SW 1271 (cell line): ENCODE results near the gene MYO3B.
"Not testable (repeated sequence)": the region's sequence is repeated elsewhere in the genome, so short reads cannot be mapped to it uniquely, and the experiment has no call there.

Source experiments
- DNase-seq, 2 experiments: peaks; one replicate each; lab custom pipeline; 2025; lab: John Stamatoyannopoulos, UW

MYO3B gene

DNA sequence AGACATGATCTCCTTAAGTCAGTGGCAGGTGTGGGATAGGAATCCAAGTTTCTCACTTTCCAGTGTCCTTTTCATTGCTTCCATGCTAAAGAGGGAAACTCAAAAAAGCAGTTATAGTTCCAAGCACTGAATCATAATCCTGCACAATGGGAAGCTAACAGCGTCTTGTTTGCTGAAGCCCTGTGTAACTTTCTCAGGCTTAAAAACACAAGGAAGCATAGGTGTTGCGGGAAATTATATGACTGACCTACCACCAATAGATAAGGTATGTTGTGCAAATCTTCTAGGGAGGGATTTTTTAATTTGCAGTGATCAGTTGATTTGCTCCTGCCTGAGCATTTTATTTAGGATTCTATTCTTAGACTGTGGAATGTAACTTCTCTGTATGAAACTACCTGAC is 250.9 kb downstream of the MYO3B start:
- no peak for DNase-seq

DNA sequence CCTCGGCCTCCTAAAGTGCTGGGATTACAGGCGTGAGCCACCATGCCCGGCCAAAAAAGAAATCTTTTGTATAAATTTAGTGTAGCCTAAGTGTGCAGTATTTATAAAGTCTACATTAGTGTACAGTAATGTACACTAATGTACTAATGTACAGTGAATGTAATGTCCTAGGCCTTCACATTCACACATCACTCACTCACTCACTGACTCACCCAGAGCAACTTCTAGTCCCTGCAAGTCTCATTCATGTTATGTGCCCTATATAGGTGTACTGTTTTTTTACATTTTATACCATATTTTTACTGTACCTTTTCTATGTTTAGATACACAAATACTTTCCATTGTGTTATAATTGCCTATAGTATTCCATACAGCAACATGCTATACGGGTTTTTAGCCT is 254.9 kb downstream of the MYO3B start:
- no peak for DNase-seq

DNA sequence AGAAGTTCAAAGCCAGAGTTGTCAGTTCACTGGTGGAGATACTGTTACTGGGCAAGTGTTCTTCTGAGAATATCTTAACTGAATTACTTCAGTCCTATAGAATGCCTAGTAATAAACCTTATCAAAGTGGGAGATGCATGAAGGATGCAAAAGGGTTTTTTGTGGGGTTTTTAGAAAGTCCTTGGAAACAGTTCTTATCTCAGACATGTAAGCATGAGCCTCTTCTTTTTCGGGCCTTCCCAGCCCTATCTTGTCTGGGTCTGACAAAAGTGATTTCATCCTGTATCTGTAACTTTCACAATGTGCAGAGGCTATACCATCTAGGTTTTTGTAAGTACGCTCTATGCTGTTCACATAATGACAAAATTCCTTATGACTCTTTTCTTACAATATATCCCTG is 255.5 kb downstream of the MYO3B start:
- DNase-seq: no peak

DNA sequence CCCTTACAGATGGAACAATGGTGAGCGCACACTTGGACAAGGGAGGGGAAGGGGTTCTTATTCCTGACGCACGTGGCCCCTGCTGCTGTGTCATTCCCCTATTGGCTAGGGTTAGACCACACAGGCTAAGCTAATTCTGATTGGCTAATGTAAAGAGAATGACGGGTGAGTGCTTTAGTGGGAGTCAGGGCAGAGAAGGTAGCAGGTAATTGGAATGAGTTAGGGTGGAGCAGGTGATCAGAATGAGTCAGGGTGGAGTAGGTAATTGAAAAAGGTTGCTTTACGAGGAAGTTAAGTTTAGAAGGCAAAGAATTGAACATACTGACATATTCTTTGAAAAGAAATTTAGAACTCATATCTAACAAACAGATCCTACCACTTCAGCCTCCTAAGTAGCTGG is 256.4 kb downstream of the MYO3B start:
- not testable (repeated sequence) for DNase-seq

DNA sequence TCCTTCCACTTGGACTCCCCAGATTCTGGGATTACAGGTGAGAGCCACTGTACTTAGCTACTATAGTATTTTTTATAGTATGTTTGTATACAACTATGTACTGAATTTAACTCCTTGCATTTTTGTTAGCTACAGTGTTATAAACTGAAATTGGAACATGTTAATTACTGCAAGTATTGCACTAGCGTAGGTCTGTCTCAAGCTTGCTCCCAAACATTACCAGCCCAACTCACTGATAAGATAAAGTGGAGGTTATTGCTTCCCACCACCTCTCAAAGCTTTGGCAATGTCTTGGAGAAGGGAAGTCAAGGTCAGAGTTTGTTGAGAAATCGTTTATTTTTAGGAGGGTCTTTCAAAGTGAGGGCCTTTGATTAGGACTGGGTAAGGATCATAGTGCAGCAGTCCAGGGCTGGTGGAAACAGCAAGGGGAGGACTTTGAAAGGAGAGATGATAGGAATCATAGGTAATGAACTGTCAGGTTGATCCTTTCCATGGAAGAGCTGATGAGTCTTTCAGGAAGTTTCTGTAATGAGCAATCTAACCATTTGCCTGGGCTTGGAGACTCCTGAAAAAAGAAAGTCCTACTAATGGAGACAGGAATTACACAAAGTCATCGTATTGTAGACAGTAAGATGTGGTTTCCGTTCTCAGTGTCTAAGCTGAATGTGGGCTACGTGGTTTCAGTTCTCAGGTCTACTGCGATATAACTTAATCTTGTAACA is 257.1 kb downstream of the MYO3B start:
- no peak for DNase-seq

DNA sequence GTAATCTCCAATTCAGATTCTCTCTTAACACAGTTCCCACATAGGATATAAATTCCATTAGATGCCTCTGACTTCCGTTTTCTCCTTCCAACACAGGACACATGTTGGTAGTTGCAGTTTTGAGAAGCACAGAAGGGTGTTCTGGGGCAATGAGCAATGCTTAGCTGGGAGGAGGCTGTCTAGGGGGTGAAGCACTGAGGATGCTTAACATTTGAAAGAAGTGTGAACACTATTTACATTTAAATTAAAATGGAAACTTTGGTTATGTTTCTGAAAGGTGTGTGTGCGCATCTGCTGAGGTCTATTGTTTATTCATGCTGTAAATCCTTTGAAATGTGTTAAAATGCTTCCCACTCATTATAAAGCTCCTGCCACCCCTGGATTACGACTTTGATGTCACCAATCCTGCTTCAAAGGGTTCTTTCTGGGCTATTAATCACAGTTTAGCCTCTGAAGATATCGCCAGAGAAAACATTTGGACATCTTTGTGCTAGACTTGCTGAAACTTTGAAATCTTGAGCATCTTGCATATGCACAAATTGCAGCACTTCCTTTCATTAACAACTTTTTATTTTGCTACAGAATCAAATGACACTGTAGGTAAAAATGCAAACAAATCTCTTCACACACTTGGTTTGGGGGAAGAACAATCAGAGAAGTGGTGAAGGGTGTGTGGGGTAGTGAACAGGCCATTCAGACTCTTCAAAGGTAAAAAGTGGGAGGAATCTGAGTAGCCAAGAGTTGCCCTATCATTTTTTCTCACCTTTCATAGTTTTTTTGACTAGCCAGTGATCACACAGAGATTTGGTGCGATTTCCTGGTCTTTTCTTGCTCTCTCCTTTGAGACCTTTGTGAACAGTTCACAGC is 258.4 kb downstream of the MYO3B start:
- DNase-seq: no peak

DNA sequence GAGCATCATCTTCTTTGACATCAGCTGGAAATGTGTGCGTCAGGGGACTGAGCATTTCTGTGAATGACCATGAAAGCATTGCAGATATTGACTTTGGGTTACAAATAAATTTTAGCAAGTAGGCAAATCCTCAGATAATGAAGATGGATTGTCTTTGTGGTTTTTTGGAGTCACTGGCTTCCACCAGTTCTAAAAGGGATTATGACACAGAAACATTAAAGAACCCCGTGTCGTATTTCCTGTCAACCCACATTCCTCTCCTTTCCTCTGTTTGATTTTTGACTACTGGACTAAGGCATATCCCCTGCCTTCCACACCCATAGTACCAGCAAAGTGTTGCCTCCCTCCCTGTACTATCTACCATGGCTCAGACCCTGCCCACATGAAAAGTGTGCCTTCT is 268.1 kb downstream of the MYO3B start:
- DNase-seq: no peak

DNA sequence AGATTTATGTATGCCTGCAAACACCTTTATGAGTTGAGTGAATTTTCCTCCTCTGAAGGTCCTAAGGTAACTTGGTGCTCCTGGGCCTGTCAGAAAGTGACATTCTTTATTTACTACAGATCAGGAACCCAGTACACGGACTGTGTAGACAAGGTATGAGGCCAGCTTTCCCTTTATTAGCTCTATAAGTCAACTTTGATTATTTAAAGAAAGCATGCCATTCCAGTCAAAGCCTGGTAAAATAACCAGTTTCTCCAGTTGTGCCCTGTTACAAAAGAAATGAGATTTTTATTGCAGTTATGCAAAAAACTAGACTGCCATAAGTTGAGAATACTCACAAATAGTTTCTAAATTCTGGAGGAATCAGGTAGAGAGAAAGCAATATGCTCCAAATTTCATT is 271.1 kb downstream of the MYO3B start:
- no peak for DNase-seq

DNA sequence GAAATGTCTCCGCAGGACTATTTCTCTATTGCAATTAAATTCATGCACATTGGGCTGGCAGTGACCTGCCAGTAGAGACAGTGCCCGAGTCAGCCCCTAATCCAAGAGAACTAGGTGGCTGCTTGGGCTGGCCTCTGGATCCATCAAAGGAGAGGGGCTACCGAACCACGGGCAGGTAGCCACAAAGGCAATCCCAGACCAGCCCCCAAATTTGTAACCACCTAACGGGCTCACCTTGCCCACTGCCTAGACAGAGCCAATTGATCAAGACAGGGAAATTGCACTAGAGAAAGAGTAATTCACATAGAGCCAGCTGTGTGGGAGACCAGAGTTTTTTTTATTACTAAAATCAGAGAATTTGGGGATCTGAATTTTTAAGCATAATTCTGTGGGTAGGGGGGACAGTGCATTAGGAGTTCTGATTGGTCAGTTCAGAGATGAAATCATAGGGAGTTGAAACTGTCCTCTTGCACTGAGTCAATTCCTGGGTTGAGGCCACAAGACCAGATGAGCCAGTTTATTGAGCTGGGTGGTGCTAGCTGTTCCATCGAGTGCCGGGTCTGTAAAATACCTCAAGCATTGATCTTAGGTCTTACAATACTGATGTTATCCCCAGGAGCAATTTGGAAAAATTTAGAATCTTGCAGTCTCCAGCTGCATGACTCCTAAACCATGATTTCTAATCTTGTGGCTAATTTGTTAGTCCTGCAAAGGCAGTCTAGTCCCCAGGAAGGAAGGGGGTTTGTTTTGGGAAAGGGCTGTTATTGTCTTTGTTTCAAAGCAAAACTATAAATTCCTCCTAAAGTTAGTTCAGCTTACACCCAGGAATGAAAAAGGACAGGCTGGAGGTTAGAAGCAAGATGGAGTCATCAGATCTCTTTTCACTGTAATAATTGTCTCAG is 276.8 kb downstream of the MYO3B start:
- DNase-seq: no peak

DNA sequence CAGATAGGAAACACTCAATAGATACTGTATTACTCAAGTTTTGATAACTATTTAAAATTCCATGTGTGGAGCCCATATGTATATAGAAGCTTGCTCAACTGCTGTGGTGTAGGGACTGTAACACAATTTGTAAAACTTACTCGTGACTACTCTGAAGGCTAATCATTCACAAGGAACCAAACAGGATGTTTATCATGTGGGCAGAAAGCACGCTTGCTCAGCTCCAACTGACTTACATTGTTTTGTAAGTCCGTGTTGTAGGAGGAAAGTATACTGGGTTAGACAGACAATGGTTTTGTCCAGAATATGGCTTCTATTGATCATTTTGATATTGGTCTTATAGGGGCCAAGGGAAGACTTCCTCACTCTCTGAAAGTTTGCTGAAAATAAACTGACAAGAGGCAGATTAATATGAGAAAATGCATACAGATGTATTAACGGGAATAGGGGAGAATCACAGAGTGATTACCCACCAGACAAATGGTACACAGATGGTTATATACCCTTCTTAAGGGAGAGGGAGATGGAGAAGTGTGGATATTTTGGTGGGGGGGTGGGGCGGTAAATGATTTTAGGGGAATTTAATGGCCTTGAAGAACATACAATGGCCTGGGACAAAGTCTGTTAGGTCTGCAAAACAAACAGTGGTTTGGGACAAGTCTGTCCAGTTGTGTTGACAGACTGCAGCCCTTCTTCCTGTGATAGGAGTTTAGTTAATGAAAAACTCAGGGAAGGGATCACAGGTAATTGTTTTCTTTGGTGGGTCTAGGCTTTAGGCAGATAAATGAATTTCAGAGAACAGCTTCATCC is 277.9 kb downstream of the MYO3B start:
- DNase-seq: no peak

DNA sequence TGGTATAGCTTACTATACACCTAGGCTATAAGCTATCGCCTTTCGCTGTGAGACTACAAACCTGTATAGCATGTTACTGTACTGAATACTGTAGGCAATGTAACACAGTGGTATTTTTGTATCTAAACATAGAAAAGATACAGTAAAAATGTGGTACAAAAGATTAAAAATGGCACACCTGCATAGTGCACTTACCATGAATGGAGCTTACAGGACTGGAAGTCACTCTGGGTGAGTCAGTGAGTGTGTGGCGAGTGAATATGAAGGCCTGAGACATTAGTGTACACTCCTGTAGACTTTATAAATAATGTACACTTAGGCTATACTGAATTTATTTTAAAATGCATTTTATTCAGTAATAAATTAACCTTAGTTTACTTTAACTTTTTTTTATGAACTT is 279.0 kb downstream of the MYO3B start:
- no peak for DNase-seq

DNA sequence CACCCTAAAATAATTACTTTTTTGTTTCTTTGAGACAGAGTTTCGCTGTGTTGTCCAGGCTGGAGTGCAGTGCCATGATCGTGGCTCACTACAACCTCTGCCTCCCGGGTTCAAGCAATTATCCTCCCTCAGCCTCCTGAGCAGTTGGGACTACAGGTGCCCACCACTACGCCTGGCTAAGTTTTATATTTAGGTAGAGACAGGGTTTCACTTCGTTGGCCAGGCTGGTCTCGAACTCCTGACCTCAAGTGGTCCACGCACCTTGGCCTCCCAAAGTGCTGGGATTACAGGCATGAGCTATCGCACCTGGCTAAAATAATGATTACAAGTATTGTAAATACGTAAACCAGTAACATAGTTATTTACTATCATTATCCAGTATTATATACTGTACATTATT is 279.8 kb downstream of the MYO3B start:
- no peak for DNase-seq

DNA sequence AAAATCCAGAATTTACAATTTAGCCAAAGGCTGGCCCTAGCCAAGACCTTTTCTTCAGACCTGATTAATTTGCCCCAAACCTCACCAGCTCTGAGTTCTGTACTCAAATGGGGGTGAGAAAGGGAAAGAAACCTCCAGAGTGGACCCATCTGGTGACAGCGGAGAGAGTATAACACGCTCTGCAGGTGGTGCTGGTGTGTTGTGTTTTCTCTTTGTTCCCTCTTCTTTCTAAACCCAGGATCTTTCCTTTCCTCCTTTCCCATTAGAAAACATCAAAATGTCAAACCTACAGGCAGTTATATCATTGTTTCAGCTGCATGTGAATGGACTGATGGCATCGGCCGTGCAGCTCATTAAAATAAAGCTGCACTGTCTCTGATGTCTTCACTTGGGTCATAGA is 283.9 kb downstream of the MYO3B start:
- DNase-seq: no peak

DNA sequence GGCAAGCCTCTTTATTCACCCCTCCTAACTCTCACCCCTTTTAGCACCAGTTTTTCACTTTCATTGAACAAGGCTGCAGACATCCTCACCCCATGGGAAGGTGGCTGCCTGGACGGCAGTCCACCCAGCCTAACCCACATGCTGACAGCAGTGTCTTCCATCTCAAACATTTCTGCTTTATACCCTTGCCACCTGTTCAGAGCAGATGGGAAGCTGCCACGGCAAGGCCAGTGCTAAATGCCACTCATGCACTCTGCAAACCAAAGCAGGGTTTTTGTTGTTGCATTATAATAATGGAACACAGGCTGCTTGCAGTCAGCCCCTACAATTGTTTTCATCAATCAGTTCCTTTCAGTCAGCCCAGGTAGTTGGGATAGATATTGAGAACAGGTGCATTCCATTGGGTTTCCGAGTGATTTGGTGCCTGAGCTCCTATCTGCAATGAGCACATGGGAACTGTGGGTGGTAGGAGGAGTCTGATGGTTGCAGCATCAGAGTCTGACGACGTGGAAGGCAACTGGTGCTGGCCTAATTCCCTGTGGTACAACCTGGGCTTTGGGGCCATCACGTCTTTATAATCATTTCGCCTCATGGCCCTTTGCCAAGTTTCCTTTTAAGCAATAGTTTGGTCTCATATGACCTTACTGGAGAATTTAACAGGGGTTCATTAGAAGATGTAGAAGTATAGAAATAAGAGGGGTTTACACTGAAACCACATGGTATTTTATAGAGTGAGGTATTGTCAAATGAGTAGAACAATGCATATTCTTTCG is 284.7 kb downstream of the MYO3B start:
- no peak for DNase-seq

DNA sequence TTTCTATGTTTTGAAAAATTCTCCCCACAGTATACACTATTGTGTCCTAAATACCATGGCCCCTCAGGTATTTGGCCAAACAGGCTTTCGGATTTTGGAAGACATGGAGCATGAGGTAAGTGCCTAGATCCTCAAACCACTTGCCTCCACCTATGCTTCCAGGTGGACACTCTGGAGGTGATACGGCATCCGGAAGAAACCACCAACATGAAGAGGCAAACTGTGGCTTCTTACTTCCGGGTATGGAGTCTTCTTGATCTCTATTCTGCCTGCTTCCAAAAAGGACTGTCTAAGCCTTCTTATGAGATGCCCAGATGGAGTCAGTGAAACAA is 285.2 kb downstream of the MYO3B start:
- DNase-seq: no peak

DNA sequence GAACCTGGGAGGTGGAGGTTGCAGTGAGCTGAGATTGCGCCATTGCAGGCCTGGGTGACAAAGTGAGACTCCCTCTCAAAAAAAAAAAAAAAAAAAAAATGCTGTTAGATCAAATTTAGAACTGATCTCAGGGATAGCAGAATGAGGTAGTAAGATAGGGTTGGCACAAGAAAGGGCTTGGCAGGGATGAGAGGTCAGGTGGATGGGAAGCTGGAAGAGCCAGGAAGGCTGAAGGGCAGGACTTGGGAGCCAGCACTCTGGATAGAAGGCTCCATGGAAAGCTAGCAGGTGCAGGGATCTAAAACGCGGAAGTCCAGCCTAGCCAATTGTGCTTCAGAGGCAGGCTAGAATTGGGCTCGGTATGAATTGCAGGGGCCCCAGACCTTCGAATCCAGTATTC is 286.3 kb downstream of the MYO3B start:
- DNase-seq: no peak

DNA sequence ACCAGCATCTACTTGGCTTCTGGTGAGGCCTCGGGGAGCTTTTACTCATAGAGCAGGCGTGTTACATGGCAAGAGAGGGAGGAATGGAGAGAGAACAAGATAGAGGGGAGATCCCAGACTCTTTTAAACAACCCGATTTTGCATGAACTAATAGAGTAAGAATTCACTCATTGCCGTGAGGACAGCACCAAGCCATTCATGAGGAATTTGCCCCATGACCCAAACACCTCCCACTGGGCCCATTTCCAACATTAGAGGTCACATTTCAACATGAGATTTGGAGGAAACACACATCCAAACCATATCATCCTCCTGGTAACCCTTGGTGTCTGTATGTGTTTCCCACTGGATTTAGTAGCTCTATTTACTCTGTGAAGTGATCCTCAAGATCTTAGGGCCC is 287.3 kb downstream of the MYO3B start:
- DNase-seq: no peak

DNA sequence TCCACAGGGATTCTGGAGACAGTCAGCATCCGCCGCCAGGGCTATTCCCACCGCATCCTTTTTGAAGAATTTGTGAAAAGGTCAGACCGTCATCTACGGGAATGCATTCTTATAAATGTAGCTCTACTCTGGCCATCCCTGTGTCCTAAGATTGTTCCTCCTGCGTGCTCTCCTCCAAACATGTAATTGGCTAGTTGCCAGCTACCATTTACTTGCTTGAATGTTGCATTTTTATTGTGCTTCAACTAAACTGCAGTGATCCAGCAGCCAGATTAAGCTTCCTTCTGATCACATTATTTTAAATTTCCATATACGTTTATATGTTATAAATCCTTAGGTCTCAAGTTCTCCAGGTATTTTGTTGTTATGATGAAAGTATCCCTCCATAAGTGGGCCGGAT is 288.7 kb downstream of the MYO3B start:
- DNase-seq: no peak

DNA sequence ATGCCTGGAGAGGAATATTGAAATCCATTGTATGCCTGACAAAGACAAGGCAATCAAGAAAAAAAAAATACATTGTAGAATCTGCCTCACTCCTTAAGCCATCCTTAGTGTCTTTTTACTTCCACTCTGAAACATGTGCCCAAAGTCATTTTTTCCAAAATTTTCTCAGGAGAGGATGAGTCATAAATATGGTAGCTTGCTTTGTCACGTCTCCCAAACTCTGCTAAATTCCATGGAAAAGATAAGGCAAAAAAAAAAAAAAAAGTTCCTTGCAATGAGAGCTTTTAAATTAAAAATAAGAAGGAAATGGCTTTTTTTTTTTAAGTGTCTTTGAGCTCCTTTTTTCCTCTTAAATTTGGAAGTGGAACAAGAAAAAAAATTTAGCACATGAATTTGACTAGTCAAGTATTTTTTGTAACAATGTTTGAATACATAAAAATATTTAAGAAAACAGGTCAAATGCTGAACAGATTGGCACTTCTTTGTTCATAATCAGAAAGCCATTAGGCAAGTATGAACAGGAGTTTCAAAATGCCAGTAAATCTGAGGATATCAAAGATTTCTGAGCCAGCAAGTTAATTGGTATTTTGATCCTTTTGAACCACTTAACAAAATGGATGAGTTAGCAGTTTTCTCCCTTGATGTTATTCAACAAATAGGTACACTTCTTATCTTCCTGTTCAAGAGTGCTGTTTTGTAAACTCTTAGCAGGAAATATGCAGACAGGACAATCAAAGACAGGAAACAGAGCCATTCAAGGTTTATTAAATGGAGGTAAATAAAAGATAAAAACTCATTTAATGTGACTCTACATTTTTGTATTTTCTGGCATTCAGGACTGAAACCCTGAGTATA is 289.8 kb downstream of the MYO3B start:
- DNase-seq: no peak

DNA sequence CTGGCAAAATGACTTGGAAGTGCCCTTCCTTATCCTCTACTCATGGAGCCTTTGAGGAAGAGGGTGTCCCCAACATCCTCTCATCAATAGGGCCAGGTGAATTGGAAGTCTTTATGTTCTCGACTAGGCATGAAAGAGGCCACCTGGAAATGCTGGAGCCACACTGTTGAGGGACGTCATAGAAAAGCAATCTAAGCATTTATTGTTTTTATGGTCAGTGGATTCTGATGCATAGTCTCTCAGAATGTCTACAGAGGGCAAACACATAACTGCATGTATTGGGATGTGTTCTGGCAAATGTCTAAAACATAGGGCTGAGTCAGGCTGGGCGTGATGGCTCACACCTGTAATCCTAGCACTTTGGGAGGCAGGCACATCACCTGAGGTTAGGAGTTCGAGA is 290.6 kb downstream of the MYO3B start:
- no peak for DNase-seq
